ENCODE results near the gene ORM2. TPM values are rescaled to one million over a fixed set of nuclear protein-coding genes. Genes with fewer than 3 reads are reported as not detected.

The ORM2 gene
- total and polyA plus RNA-seq, 9 of the 15 experiments (the other 6 are each of a cell fraction or from before 2014, with no cell fraction given): 0.98 TPM; not detected in 8

- in situ Hi-C loops (cut with MboI): no loop called here
- DNase-seq (ENCODE audit: extremely low read depth in 1 of 4, low spot score in 3 of 4): no peak
- 82% methylated on average over 6 of the region's 6 CpGs for WGBS (ENCODE audit: insufficient coverage, low coverage, missing lambda C conversion rate)
- no peak for FAIRE-seq
- Histone ChIP-seq H3K4me1 (replicated peaks in 1 of 2; ENCODE audit: control insufficient read depth in 2 of 2, insufficient read depth in 2 of 2, low read length in 2 of 2) (no peaks in the 10 kb centered on the region), H3K9me3 (replicated peaks; ENCODE audit: control insufficient read depth, insufficient read depth, low read depth, low read length) (no peaks in the 10 kb centered on the region), H3K9me1 (ENCODE audit: control insufficient read depth, insufficient read depth, low read length) (no peaks in the 10 kb centered on the region), H3K9ac (ENCODE audit: insufficient read depth in 1 of 2, low read depth in 2 of 2, low read length in 2 of 2) (peak overlapping the region in 1 of 2 experiments; percentile 17; a peak in 1 of 4 replicates), H2AFZ (ENCODE audit: low read depth, low read length) (no peak overlapping the region), H3K4me2 (ENCODE audit: insufficient read depth, low read length) (no peak overlapping the region), H3K79me2 (ENCODE audit: control insufficient read depth, insufficient read depth, low read length) (no peaks in the 10 kb centered on the region), H3K27me3 (ENCODE audit: control insufficient read depth in 2 of 2, insufficient read depth in 2 of 2, low read length in 2 of 2) (no peaks in the 10 kb centered on the region), H3K36me3 (ENCODE audit: control insufficient read depth, insufficient read depth, low read length) (peaks cover 10% of the 10 kb centered on the region; the same call in 2 of the 3 replicates), H3K4me3 (no peak overlapping the region), H4K20me1 (replicated peaks; ENCODE audit: control insufficient read depth, insufficient read depth, low read length) (no peaks in the 10 kb centered on the region), H3K27ac (ENCODE audit: extremely low read depth, low read depth, low read length) (no peak overlapping the region)
- intact Hi-C loops (cut with micrococcal nuclease): no loop called here
- ChIA-PET CTCF (ENCODE audit: low intra/inter-chr PET ratio) (no interaction called here), POLR2A (interaction anchor here (1.1 kb wide), 1 partner anchor 27 kb away, joined by 3 read pairs; no protein-coding TSS in a partner anchor)
- BruUV-seq (replicated peaks): no TSS peak
- no peak; the same call in 2 of the 3 replicates for ATAC-seq
- TF ChIP-seq POLR2G (IDR thresholded peaks at IDR 0.05; ENCODE audit: low read depth, low read length) (peak; percentile 44), ZNF140 (CRISPR knock-in tag; IDR thresholded peaks at IDR 0.05) (no peak), VEZF1 (CRISPR knock-in tag; IDR thresholded peaks at IDR 0.05) (no peak), MIER1 (IDR thresholded peaks at IDR 0.05; ENCODE audit: low read depth) (no peak)
Measured at GRCh38 chr9:114355821-114356220, 26.2 kb downstream of the ORM2 start.

GRCh38 chr9:114356792-114357191, 27.1 kb downstream of the ORM2 start:
- Histone ChIP-seq H3K4me1 (replicated peaks in 1 of 2; ENCODE audit: control insufficient read depth in 2 of 2, insufficient read depth in 2 of 2, low read length in 2 of 2) (no peaks in the 10 kb centered on the region), H3K79me2 (ENCODE audit: control insufficient read depth, insufficient read depth, low read length) (no peaks in the 10 kb centered on the region), H2AFZ (ENCODE audit: low read depth, low read length) (no peak overlapping the region), H3K36me3 (ENCODE audit: control insufficient read depth, insufficient read depth, low read length) (peaks cover 16% of the 10 kb centered on the region; the same call in 2 of the 3 replicates), H3K27ac (ENCODE audit: extremely low read depth, low read depth, low read length) (no peak overlapping the region), H3K9me1 (ENCODE audit: control insufficient read depth, insufficient read depth, low read length) (no peaks in the 10 kb centered on the region), H3K9me3 (replicated peaks; ENCODE audit: control insufficient read depth, insufficient read depth, low read depth, low read length) (no peaks in the 10 kb centered on the region), H3K9ac (ENCODE audit: insufficient read depth in 1 of 2, low read depth in 2 of 2, low read length in 2 of 2) (no peak overlapping the region), H3K4me2 (ENCODE audit: insufficient read depth, low read length) (no peak overlapping the region), H3K27me3 (ENCODE audit: control insufficient read depth in 2 of 2, insufficient read depth in 2 of 2, low read length in 2 of 2) (no peaks in the 10 kb centered on the region), H3K4me3 (no peak overlapping the region), H4K20me1 (replicated peaks; ENCODE audit: control insufficient read depth, insufficient read depth, low read length) (no peaks in the 10 kb centered on the region)
- in situ Hi-C loops (cut with MboI): no loop called here
- no peak for ATAC-seq
- no peak for FAIRE-seq
- CTCF ChIA-PET (ENCODE audit: low intra/inter-chr PET ratio): no interaction called here
- DNase-seq (ENCODE audit: extremely low read depth in 1 of 4, low spot score in 3 of 4): no peak
- WGBS (ENCODE audit: insufficient coverage, low coverage, missing lambda C conversion rate): 66% methylated on average over 6 of the region's 6 CpGs
- POLR2A ChIA-PET: interaction anchor here (0.6 to 1.1 kb wide), 2 partner anchors 13 to 26 kb away, joined by 3 to 4 read pairs; no protein-coding TSS in a partner anchor
- BruUV-seq (replicated peaks): no TSS peak
- intact Hi-C loops (cut with micrococcal nuclease): no loop called here
- no peak for TF ChIP-seq FOXA3 (CRISPR knock-in tag; conservative IDR thresholded peaks at IDR 0.05 in 1 of 2, IDR thresholded peaks at IDR 0.05 in 1 of 2)
- TF ChIP-seq ZNF277 (CRISPR knock-in tag; IDR thresholded peaks at IDR 0.05; ENCODE audit: borderline replicate concordance): no peak
- no peak for TF ChIP-seq PHTF2 (CRISPR knock-in tag; IDR thresholded peaks at IDR 0.05)
- TF ChIP-seq SMARCB1 (IDR thresholded peaks at IDR 0.05; ENCODE audit: insufficient read length, low read depth): no peak
- TF ChIP-seq ZNF23 (CRISPR knock-in tag; IDR thresholded peaks at IDR 0.05): no peak
- TF ChIP-seq PTBP1 (IDR thresholded peaks at IDR 0.05; ENCODE audit: low read depth, low read length): no peak
- TF ChIP-seq NFYB (IDR thresholded peaks at IDR 0.05; ENCODE audit: extremely low read depth, insufficient read length): no peak

Measured in K562 (cell line).